HepG2 (cell line): Measurements from ENCODE around the gene TCFL5. TPM values are rescaled to one million over a fixed set of nuclear protein-coding genes. Genes with fewer than 3 reads are reported as not detected.

Experiments used
- ATAC-seq: fragments of 200-7000 bp; cut with Tn5 transposase; 3 replicates; pipeline ENCODE4 v1.9.1; 2020; ENCODE audit warnings: mild to moderate bottlenecking, moderate library complexity
- BruUV-seq: library from RNA; stranded (reverse); fragments of 400-500 nt; replicated peaks from 2 replicates; lab custom pipeline; 2021; lab: Mats Ljungman, UMichigan
- CTCF ChIA-PET: fragments of 300-600 bp; formaldehyde crosslinking; extraction: SDS; loops from one replicate; lab custom pipeline; 2021; ENCODE audit warnings: low total read pairs, inconsistent platforms, low intra/inter-chr PET ratio; lab: Yijun Ruan, JAX
- POLR2A ChIA-PET: fragments of 350-600 bp; sonication (Branson Sonifier 250); formaldehyde crosslinking; loops from one replicate; lab custom pipeline; 2020; ENCODE audit warnings: antibody characterized with exemption, inconsistent platforms; lab: Yijun Ruan, JAX
- DNase-seq: peaks from one replicate; pipeline ENCODE4 v3.0.0-alpha.2; 2015; ENCODE audit warnings: low spot score
- FAIRE-seq: peaks from 3 replicates; lab custom pipeline; 2011; peaks lifted over from hg19 to GRCh38; lab: Jason Lieb, UNC
- H2AFZ ChIP-seq: one replicate; pipeline ENCODE4 v1.6.1; 2011; ENCODE audit warnings: low read length, inconsistent platforms
- H3K27ac ChIP-seq: fragments of 300-600 bp; 3 replicates; pipeline ENCODE4 v1.8.0; 2011; ENCODE audit warnings: mixed run types, mild to moderate bottlenecking, mixed read lengths, low read length, inconsistent platforms; ENCODE audit not compliant: insufficient read depth; ENCODE audit errors: extremely low read length
- H3K27me3 ChIP-seq, 2 experiments: fragments of 200-600 bp in 1 of 2; 2 replicates in 1 of 2; 3 replicates in 1 of 2; pipeline versions ENCODE4 v1.6.0 to v1.8.0; 2011; ENCODE audit warnings: low read length in 2 of 2, mild to moderate bottlenecking in 2 of 2, moderate library complexity in 2 of 2, inconsistent platforms in 1 of 2; ENCODE audit not compliant: insufficient read depth in 2 of 2, control insufficient read depth in 1 of 2
- H3K36me3 ChIP-seq, 2 experiments: fragments of 200-600 bp in 1 of 2; replicated peaks in 1 of 2; 2 replicates in 1 of 2; 3 replicates in 1 of 2; pipeline versions ENCODE4 v1.5.1 to v1.8.0; 2011; ENCODE audit warnings: low read length in 2 of 2, inconsistent platforms in 1 of 2; ENCODE audit not compliant: insufficient read depth in 2 of 2, control insufficient read depth in 1 of 2
- H3K4me1 ChIP-seq: 2 replicates; pipeline ENCODE4 v1.5.1; 2012; ENCODE audit warnings: low read length, inconsistent platforms; ENCODE audit not compliant: insufficient read depth
- H3K4me2 ChIP-seq: 2 replicates; pipeline ENCODE4 v1.6.0; 2011; ENCODE audit warnings: low read depth, low read length, inconsistent platforms
- H3K4me3 ChIP-seq, 3 experiments: fragments of 200-600 bp in 1 of 3; sonication (generic), shearing (Covaris generic) in 1 of 3; replicated peaks in 1 of 3; 2 replicates each; pipeline ENCODE4 v1.5.1; 2011 to 2016; ENCODE audit warnings: low read length in 3 of 3, inconsistent platforms in 2 of 3, low read depth in 2 of 3, mild to moderate bottlenecking in 2 of 3, control low read depth in 1 of 3, mixed read lengths in 1 of 3; ENCODE audit not compliant: insufficient read depth in 1 of 3
- H3K79me2 ChIP-seq: one replicate; pipeline ENCODE4 v1.6.1; 2011; ENCODE audit warnings: low read length, inconsistent platforms; ENCODE audit not compliant: insufficient read depth
- H3K9ac ChIP-seq: 2 replicates; pipeline ENCODE4 v1.6.0; 2011; ENCODE audit warnings: mild to moderate bottlenecking, low read depth, low read length, inconsistent platforms; ENCODE audit not compliant: insufficient read depth
- H3K9me3 ChIP-seq: 2 replicates; pipeline ENCODE4 v1.5.1; 2012; ENCODE audit warnings: mild to moderate bottlenecking, low read length
- H4K20me1 ChIP-seq: 2 replicates; pipeline ENCODE4 v1.6.0; 2011; ENCODE audit warnings: inconsistent platforms, mild to moderate bottlenecking, low read length, moderate library complexity; ENCODE audit not compliant: insufficient read depth
- ELF3 ChIP-seq: IDR thresholded peaks from 2 replicates; pipeline ENCODE4 v1.6.1; 2016; ENCODE audit warnings: missing genetic modification reagents, missing compliant biosample characterization
- GABPA ChIP-seq, 2 experiments: IDR thresholded peaks; 2 replicates each; pipeline ENCODE4 v1.6.1; 2011 to 2016; ENCODE audit warnings: low read depth in 2 of 2, low read length in 1 of 2, missing biosample characterization in 1 of 2, missing genetic modification characterization in 1 of 2
- GATAD2A ChIP-seq: IDR thresholded peaks from 2 replicates; pipeline ENCODE4 v1.6.1; 2016
- HNRNPLL ChIP-seq: fragments of 200-400 bp; formaldehyde crosslinking; IDR thresholded peaks from 2 replicates; pipeline ENCODE4 v1.6.1; 2017; ENCODE audit warnings: mild to moderate bottlenecking, low read depth, low read length; ENCODE audit not compliant: poor library complexity, severe bottlenecking
- NFIB ChIP-seq: sonication (generic); formaldehyde crosslinking; IDR thresholded peaks from 2 replicates; pipeline ENCODE4 v1.9.0; 2021; ENCODE audit warnings: missing genetic modification reagents, mild to moderate bottlenecking, borderline replicate concordance
- TBP ChIP-seq: sonication (generic); formaldehyde crosslinking; IDR thresholded peaks from 2 replicates; pipeline ENCODE4 v1.5.0; 2020; ENCODE audit warnings: missing genetic modification reagents
- TFDP2 ChIP-seq: sonication (generic); formaldehyde crosslinking; IDR thresholded peaks from 2 replicates; pipeline ENCODE4 v1.4.0; 2020; ENCODE audit warnings: missing genetic modification reagents
- ZNF343 ChIP-seq: sonication (generic); formaldehyde crosslinking; IDR thresholded peaks from 2 replicates; pipeline ENCODE4 v1.4.0; 2020; ENCODE audit warnings: mild to moderate bottlenecking, missing genetic modification reagents
- ZNF792 ChIP-seq: IDR thresholded peaks from 2 replicates; pipeline ENCODE4 v1.6.1; 2016
- WGBS: methylation state at CpG from one replicate; pipeline ENCODE4 v1.1.6; 2017; ENCODE audit warnings: low lambda C conversion rate; 5-methylcytosine and 5-hydroxymethylcytosine counted together
- in situ Hi-C: cut with HindIII; loops from 2 replicates; pipeline ENCODE4 v1.10.0; 2017; ENCODE audit warnings: low pct_unique_long_range_greater_than_20kb; ENCODE audit not compliant: extremely low pct_ligation_motif_present
- intact Hi-C: fragments of 100-400 bp; cut with micrococcal nuclease; formaldehyde crosslinking; loops from one replicate; pipeline ENCODE4 v1.10.0; 2022; ENCODE audit not compliant: unreplicated experiment
- polyA plus RNA-seq, 8 experiments: library from polyadenylated mRNA; depleted of rRNA in 3 of 8; stranded (reverse) in 7 of 8; unstranded in 1 of 8; fragments of >200 nt; fragmentation: Illumina TruSeq in 4 of 8; extraction: Trizol in 4 of 8; gene quantifications; 2 replicates each; pipeline versions ENCODE4 v1.2.1 to v1.2.3, GENCODE V29; 2011 to 2016; ENCODE audit warnings: low read depth in 4 of 8, missing spikeins in 1 of 8, mixed read lengths in 1 of 8; ENCODE audit not compliant: insufficient read depth in 1 of 8
- total RNA-seq, 5 experiments: library from RNA; depleted of rRNA; stranded (reverse); fragments of >200 nt; fragmentation: Illumina TruSeq; extraction: Trizol; gene quantifications; 2 replicates each; pipeline ENCODE4 v1.2.3, GENCODE V29; 2016; ENCODE audit warnings: low read depth in 1 of 5

Gene TCFL5
- total and polyA plus RNA-seq, 2 of the 13 experiments (the other 11 are each of a cell fraction or from before 2014, with no cell fraction given) = 14.8 to 20.0 TPM

- TF ChIP-seq GATAD2A (CRISPR knock-in tag) (no peak), TBP (CRISPR knock-in tag) (no peak), NFIB (no peak), HNRNPLL (peak; percentile 2), ELF3 (CRISPR knock-in tag) (0 out of 2 replicates have a peak, but pooled peaks have one; percentile 5), ZNF343 (CRISPR knock-in tag) (no peak), TFDP2 (CRISPR knock-in tag) (no peak), GABPA (IDR thresholded peaks at IDR 0.05; ENCODE audit: low read depth, low read length) (no peak), GABPA (CRISPR knock-in tag; IDR thresholded peaks at IDR 0.05; ENCODE audit: low read depth) (no peak), ZNF792 (0 out of 2 replicates have a peak, but pooled peaks have one; percentile 8)
- Histone ChIP-seq H3K9ac (no peak overlapping the region), H3K27ac (no peak overlapping the region), H3K4me2 (no peak overlapping the region), H3K4me3 (no peak overlapping the region), H3K27me3 (no peaks in the 10 kb centered on the region; a peak in 1 of 5 replicates), H3K36me3 (peaks cover 3 to 10% of the 10 kb centered on the region in 2 experiments; a peak in 1 of 5 replicates), H3K4me1 (peaks cover 46% of the 10 kb centered on the region), H2AFZ (no peak overlapping the region), H4K20me1 (no peaks in the 10 kb centered on the region), H3K9me3 (no peaks in the 10 kb centered on the region), H3K79me2 (no peaks in the 10 kb centered on the region)
- intact Hi-C loops (no loop called here), in situ Hi-C loops (no loop called here)
- FAIRE-seq = peak; percentile 81
- 82% methylated on average over 20 of the region's 20 CpGs for WGBS
- CTCF ChIA-PET = no interaction called here
- DNase-seq = no peak
- POLR2A ChIA-PET = interaction anchor here (1.2 to 1.3 kb wide), 2 partner anchors 12 to 17 kb away, joined by 3 to 5 read pairs; partner anchors contain the start of gene TCFL5
- BruUV-seq = no TSS peak
- no peak for ATAC-seq
Observed at GRCh38 chr20:62878244-62879038, 16.8 kb upstream of the TCFL5 start.
